ENCODE results near the gene OTP. TPM values are rescaled to one million over a fixed set of nuclear protein-coding genes. Genes with fewer than 3 reads are reported as not detected.

The OTP gene
- total RNA-seq, 1 experiment from 2014 or later: 0.11 TPM

DNA sequence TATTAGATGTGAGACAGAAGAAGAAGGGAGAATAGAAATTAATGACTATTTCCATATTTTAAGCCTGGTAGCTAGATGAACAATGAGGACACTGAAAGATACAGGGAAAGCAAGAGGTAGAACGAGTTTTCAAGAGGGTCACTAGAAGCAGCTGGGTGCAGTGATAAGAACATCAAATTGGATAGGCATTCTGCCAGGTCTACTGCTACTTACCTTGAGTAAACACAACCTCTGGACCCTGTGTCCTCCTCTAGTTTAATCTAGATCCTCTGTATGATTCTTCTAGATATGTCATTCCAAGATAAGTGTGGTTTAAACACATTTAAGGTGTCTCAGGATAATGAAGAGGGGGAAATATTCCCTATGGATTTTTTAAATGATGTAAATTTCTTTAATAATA is 31.2 kb downstream of the OTP start:
- TF ChIP-seq, protein P1, sequence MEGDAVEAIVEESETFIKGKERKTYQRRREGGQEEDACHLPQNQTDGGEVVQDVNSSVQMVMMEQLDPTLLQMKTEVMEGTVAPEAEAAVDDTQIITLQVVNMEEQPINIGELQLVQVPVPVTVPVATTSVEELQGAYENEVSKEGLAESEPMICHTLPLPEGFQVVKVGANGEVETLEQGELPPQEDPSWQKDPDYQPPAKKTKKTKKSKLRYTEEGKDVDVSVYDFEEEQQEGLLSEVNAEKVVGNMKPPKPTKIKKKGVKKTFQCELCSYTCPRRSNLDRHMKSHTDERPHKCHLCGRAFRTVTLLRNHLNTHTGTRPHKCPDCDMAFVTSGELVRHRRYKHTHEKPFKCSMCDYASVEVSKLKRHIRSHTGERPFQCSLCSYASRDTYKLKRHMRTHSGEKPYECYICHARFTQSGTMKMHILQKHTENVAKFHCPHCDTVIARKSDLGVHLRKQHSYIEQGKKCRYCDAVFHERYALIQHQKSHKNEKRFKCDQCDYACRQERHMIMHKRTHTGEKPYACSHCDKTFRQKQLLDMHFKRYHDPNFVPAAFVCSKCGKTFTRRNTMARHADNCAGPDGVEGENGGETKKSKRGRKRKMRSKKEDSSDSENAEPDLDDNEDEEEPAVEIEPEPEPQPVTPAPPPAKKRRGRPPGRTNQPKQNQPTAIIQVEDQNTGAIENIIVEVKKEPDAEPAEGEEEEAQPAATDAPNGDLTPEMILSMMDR (IDR thresholded peaks at IDR 0.05; ENCODE audit: insufficient read depth in 1 of 2, low read depth in 1 of 2, low read length in 1 of 2, severe bottlenecking in 1 of 2, unreplicated experiment in 1 of 2): no peak
- no TSS peak for BruUV-seq (replicated peaks)
- peaks cover 19% of the 10 kb centered on the region for H3K4me1 Mint-ChIP-seq (ENCODE audit: low read depth, unreplicated experiment)
- H3K27ac Mint-ChIP-seq (ENCODE audit: unreplicated experiment): no peak overlapping the region
- H3K9me3 Mint-ChIP-seq (ENCODE audit: unreplicated experiment): no peaks in the 10 kb centered on the region
- peaks cover 6% of the 10 kb centered on the region for H3K9me3 ChIP-seq
- no peaks in the 10 kb centered on the region for H3K27me3 Mint-ChIP-seq (ENCODE audit: insufficient read depth, unreplicated experiment)
- ChIA-PET CTCF (no interaction called here), POLR2A (no interaction called here)
- DNase-seq: peak in 1 of 2 experiments; percentile 47
- H3K36me3 ChIP-seq (ENCODE audit: control insufficient read depth, insufficient read depth, low read length): no peaks in the 10 kb centered on the region
- no peaks in the 10 kb centered on the region for H3K27me3 ChIP-seq (replicated peaks; ENCODE audit: control insufficient read depth, insufficient read depth, low read length)
- H3K4me3 Mint-ChIP-seq (ENCODE audit: unreplicated experiment): no peak overlapping the region
- peaks cover 15% of the 10 kb centered on the region for H3K4me1 ChIP-seq
- H3K36me3 Mint-ChIP-seq (ENCODE audit: insufficient read depth, unreplicated experiment): no peaks in the 10 kb centered on the region
- no peak overlapping the region for H3K4me3 ChIP-seq (ENCODE audit: low read depth, low read length)
- intact Hi-C loops (cut with micrococcal nuclease; ENCODE audit: unreplicated experiment): no loop called here

DNA sequence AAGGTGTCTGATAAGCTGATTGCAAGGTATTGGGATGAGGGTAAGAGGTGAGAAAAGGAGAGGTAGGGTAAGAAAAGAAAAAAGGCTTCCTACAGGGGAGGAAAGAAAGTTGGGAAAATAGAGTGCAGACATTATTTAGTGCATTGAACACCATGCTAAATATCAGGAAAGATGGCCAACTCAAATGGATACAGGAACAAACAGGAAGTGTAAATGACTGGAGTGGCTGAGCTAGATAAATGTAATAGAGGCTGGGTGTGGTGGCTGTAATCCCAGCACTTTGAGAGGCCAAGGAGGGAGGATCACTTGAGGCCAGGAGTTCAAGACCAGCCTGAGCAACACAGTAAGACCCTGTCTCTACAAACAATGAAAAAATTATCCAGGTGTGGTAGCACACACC is 32.2 kb downstream of the OTP start:
- H3K27me3 Mint-ChIP-seq (ENCODE audit: insufficient read depth, unreplicated experiment): no peaks in the 10 kb centered on the region
- no TSS peak for BruUV-seq (replicated peaks)
- H3K27ac Mint-ChIP-seq (ENCODE audit: unreplicated experiment): no peak overlapping the region

DNA sequence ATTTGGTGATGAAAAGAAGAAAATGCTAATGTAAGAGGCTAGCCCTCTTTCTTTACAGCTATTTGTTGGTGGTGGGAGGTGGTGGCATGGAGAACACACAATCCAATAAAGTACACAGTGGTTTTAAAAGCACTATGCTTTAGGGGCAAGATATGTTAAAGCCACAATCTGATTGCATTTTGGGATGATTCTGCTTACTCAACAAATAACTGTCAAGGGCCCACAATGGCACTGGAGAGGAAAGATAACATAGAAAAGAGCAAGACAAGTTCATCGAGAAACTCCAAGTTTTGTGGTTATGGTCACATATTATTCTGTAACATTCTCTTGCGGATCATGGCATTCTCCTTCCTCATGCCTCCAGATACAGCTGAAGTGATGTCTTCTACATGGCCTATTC is 38.8 kb downstream of the OTP start:
- H3K36me3 ChIP-seq (ENCODE audit: control insufficient read depth, insufficient read depth, low read length): no peaks in the 10 kb centered on the region
- no peak overlapping the region for H3K4me3 ChIP-seq (ENCODE audit: low read depth, low read length)
- Mint-ChIP-seq H3K9me3 (ENCODE audit: unreplicated experiment) (no peaks in the 10 kb centered on the region), H3K4me1 (ENCODE audit: low read depth, unreplicated experiment) (no peaks in the 10 kb centered on the region), H3K36me3 (ENCODE audit: insufficient read depth, unreplicated experiment) (no peaks in the 10 kb centered on the region), H3K27me3 (ENCODE audit: insufficient read depth, unreplicated experiment) (peaks cover 4% of the 10 kb centered on the region), H3K4me3 (ENCODE audit: unreplicated experiment) (no peak overlapping the region), H3K27ac (ENCODE audit: unreplicated experiment) (no peak overlapping the region)
- BruUV-seq (replicated peaks): no TSS peak
- no peaks in the 10 kb centered on the region for H3K4me1 ChIP-seq
- intact Hi-C loops (cut with micrococcal nuclease; ENCODE audit: unreplicated experiment): no loop called here
- no peaks in the 10 kb centered on the region for H3K27me3 ChIP-seq (replicated peaks; ENCODE audit: control insufficient read depth, insufficient read depth, low read length)
- TF ChIP-seq, protein P1 (IDR thresholded peaks at IDR 0.05; ENCODE audit: insufficient read depth in 1 of 2, low read depth in 1 of 2, low read length in 1 of 2, severe bottlenecking in 1 of 2, unreplicated experiment in 1 of 2): no peak
- H3K9me3 ChIP-seq: peaks cover 6% of the 10 kb centered on the region
- ChIA-PET POLR2A (no interaction called here), CTCF (no interaction called here)
- no peak for DNase-seq

More for the DNA sequence above, 32.2 kb downstream of the OTP start:
- POLR2A ChIA-PET: no interaction called here
- Histone ChIP-seq H3K36me3 (ENCODE audit: control insufficient read depth, insufficient read depth, low read length) (no peaks in the 10 kb centered on the region), H3K4me3 (ENCODE audit: low read depth, low read length) (no peak overlapping the region), H3K9me3 (peaks cover 6% of the 10 kb centered on the region), H3K4me1 (peaks cover 15% of the 10 kb centered on the region), H3K27me3 (replicated peaks; ENCODE audit: control insufficient read depth, insufficient read depth, low read length) (no peaks in the 10 kb centered on the region)
- Mint-ChIP-seq H3K36me3 (ENCODE audit: insufficient read depth, unreplicated experiment) (no peaks in the 10 kb centered on the region), H3K4me1 (ENCODE audit: low read depth, unreplicated experiment) (peaks cover 19% of the 10 kb centered on the region), H3K9me3 (ENCODE audit: unreplicated experiment) (no peaks in the 10 kb centered on the region), H3K4me3 (ENCODE audit: unreplicated experiment) (no peak overlapping the region)
- no peak for DNase-seq
- CTCF ChIA-PET: no interaction called here
- intact Hi-C loops (cut with micrococcal nuclease; ENCODE audit: unreplicated experiment): no loop called here
- TF ChIP-seq, protein P1 (IDR thresholded peaks at IDR 0.05; ENCODE audit: insufficient read depth in 1 of 2, low read depth in 1 of 2, low read length in 1 of 2, severe bottlenecking in 1 of 2, unreplicated experiment in 1 of 2): no peak
